Measurements from ENCODE around the gene ABCF2. TPM values are rescaled to one million over a fixed set of nuclear protein-coding genes. Genes with fewer than 3 reads are reported as not detected.
A peak's percentile ranks its signal among the peaks of the same experiment; 100 is the strongest.

Gene ABCF2
- total and polyA plus RNA-seq, 7 experiments from 2014 or later: 17.2 to 47.5 (median 27.7) TPM

DNA sequence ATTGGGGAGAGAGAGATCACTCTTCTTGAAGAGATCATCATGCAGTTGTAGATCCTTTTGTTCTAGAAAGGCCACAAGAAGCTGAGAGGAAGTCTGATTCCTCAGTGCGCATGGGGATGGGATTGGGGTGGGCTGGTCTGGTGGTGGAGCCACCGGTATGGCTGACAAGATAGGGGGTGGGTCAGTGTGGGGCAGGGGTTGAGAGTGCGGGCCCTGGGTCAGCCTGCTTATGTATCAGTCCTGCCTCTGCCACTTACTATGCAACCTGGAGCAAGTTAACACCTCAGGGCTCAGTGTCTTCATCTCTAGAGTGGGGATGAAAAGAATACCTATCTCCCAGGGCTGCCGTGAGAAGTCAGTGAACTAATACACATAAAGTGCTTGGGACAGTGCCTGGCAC, 13.5 kb upstream of the ABCF2 start:
- Histone ChIP-seq H3K9me3 (ENCODE audit: control insufficient read depth in 2 of 3, low read length in 3 of 3) (no peaks in the 10 kb centered on the region), H3K4me1 (ENCODE audit: control insufficient read depth in 2 of 2, insufficient read depth in 2 of 2, low read length in 2 of 2) (peaks cover 22 to 26% of the 10 kb centered on the region in 2 donors), H3K27ac (ENCODE audit: low read depth, low read length) (no peak overlapping the region), H3K27me3 (ENCODE audit: control insufficient read depth in 2 of 2, insufficient read depth in 2 of 2, low read length in 2 of 2) (no peaks in the 10 kb centered on the region), H3K36me3 (ENCODE audit: control insufficient read depth in 2 of 3, insufficient read depth in 3 of 3, low read length in 3 of 3) (peaks cover 3 to 40% (median 5%) of the 10 kb centered on the region in 3 experiments), H3K4me3 (ENCODE audit: low read length) (no peak overlapping the region)
- DNase-seq (no peak), ATAC-seq (no peak)
- CTCF ChIA-PET: no interaction called here
- Mint-ChIP-seq H3K27ac (no peak overlapping the region), H3K4me3 (no peak overlapping the region), H3K27me3 (peaks cover 0 to 7% (median 5%) of the 10 kb centered on the region in 5 donors), H3K4me1 (peaks cover 23 to 29% (median 26%) of the 10 kb centered on the region in 7 donors), H3K9me3 (no peaks in the 10 kb centered on the region), H3K36me3 (peaks cover 2 to 9% (median 5%) of the 10 kb centered on the region in 5 donors)
- intact Hi-C loops (cut with micrococcal nuclease): no loop called here
- POLR2A ChIA-PET: interaction anchor here (1.3 kb wide), 1 partner anchor 13 kb away, joined by 3 read pairs; the partner anchor contains the start of gene ABCF2

DNA sequence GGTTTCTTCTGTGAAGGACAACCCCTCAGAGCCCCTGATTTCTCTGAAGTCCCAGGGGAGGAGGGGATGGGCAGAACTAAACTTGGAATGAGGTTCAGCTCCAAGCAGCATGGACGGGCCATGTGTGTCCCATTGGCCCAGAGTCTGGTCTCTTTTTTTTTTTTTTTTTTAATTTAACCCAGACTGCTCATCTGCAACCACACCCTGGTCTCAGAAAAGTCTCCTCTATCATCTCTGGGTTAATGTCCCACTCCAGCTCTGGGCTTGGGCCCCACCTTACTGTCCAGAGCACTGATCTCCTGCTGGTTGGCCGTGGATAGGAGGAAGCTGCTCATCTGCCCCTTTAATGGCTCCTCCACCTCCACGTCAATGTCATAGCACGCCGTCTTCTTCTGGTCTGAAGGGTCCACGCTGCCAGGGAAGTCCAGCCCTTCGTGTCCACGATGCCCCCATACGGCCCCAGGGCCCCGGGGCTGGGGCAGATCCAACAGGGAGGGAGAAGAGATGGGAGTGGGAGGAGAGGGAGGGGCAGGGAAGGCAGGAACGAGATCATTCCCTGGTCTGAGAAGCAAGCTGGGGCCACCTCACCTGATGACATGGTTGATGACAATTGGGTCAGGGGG, 12.9 kb upstream of the ABCF2 start:
- H3K9me3 ChIP-seq (ENCODE audit: control insufficient read depth in 2 of 3, low read length in 3 of 3): no peaks in the 10 kb centered on the region
- H3K27ac Mint-ChIP-seq: no peak overlapping the region
- peaks cover 2 to 13% (median 5%) of the 10 kb centered on the region in 5 donors for H3K36me3 Mint-ChIP-seq
- H3K9me3 Mint-ChIP-seq: no peaks in the 10 kb centered on the region
- DNase-seq (no peak), ATAC-seq (no peak)
- peaks cover 23 to 30% (median 27%) of the 10 kb centered on the region in 7 donors for H3K4me1 Mint-ChIP-seq
- CTCF ChIA-PET: no interaction called here
- H3K4me3 ChIP-seq (ENCODE audit: low read length): no peak overlapping the region
- intact Hi-C loops (cut with micrococcal nuclease): loop anchor here in 1 of 2 donors (10.0 kb wide), 1 partner anchor 1465 kb away; the partner anchor contains the start of gene ZNF467
- peaks cover 3 to 46% (median 5%) of the 10 kb centered on the region in 3 experiments for H3K36me3 ChIP-seq (ENCODE audit: control insufficient read depth in 2 of 3, insufficient read depth in 3 of 3, low read length in 3 of 3)
- POLR2A ChIA-PET: interaction anchor here (1.3 kb wide), 1 partner anchor 13 kb away, joined by 3 read pairs; the partner anchor contains the start of gene ABCF2
- peaks cover 0 to 5% (median 5%) of the 10 kb centered on the region in 5 donors for H3K27me3 Mint-ChIP-seq
- no peak overlapping the region for H3K27ac ChIP-seq (ENCODE audit: low read depth, low read length)
- no peaks in the 10 kb centered on the region for H3K27me3 ChIP-seq (ENCODE audit: control insufficient read depth in 2 of 2, insufficient read depth in 2 of 2, low read length in 2 of 2)
- no peak overlapping the region for H3K4me3 Mint-ChIP-seq
- H3K4me1 ChIP-seq (ENCODE audit: control insufficient read depth in 2 of 2, insufficient read depth in 2 of 2, low read length in 2 of 2): peaks cover 18 to 22% of the 10 kb centered on the region in 2 donors

DNA sequence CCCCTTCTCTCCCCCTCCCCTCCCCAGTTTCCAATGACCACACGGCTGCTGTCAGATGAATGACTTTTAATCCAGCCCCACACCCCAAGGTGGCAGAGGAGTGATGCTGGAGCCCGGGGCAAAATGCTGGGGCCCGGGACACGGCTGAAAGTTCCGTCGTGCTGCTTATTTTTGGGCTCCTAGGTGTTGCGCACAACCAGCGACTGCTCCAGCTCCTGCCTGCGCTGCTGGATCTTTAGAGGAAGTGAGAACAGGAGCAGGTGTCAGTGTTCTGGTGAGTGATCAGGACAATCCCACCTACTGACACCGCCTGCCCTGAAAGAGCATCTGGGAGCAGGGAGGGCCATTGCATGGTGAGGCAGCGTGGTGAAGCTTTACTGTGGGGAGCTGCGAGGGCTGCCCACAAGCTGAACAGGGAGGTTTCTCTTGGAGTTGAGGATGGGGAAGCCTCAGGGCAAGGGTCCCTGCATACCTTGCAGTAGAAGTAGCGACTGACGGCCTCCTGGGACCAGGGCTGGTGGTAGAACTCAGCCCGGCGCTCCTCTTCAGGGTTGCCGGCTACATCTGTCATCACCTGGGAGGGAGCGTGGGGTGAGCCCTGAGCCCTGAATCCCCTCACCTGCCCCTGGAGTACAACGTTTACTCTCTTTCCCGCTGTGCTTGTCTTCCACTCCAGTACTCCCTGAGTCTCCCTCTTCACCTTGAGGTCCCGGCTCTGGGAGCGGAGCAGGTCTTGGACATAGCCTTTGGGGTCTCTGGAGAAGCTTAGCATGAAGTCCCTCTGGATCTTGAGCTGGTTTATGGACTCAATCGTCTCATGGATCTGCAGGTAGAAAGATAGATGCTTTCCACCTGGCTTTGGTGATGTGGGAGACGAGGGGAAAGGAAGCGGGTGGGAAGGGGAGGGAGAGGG, 12.2 kb upstream of the ABCF2 start:
- Mint-ChIP-seq H3K4me1 (peaks cover 19 to 30% (median 26%) of the 10 kb centered on the region in 7 donors), H3K36me3 (peaks cover 2 to 13% (median 5%) of the 10 kb centered on the region in 5 donors), H3K9me3 (no peaks in the 10 kb centered on the region), H3K4me3 (no peak overlapping the region), H3K27me3 (no peaks in the 10 kb centered on the region), H3K27ac (peak overlapping the region in 1 of 9 donors; percentile 14)
- H3K27me3 ChIP-seq (ENCODE audit: control insufficient read depth in 2 of 2, insufficient read depth in 2 of 2, low read length in 2 of 2): no peaks in the 10 kb centered on the region
- intact Hi-C loops (cut with micrococcal nuclease): loop anchor here in 1 of 2 donors (10.0 kb wide), 1 partner anchor 1464 kb away; the partner anchor contains the start of gene ZNF467
- H3K27ac ChIP-seq (ENCODE audit: low read depth, low read length): no peak overlapping the region
- POLR2A ChIA-PET: interaction anchor here (1.3 kb wide), 1 partner anchor 12 kb away, joined by 3 read pairs; the partner anchor contains the start of gene ABCF2
- ATAC-seq (no peak), DNase-seq (no peak)
- peaks cover 14% of the 10 kb centered on the region in 2 donors for H3K4me1 ChIP-seq (ENCODE audit: control insufficient read depth in 2 of 2, insufficient read depth in 2 of 2, low read length in 2 of 2)
- H3K4me3 ChIP-seq (ENCODE audit: low read length): no peak overlapping the region
- H3K9me3 ChIP-seq (ENCODE audit: control insufficient read depth in 2 of 3, low read length in 3 of 3): no peaks in the 10 kb centered on the region
- CTCF ChIA-PET: no interaction called here
- H3K36me3 ChIP-seq (ENCODE audit: control insufficient read depth in 2 of 3, insufficient read depth in 3 of 3, low read length in 3 of 3): peaks cover 3 to 46% (median 5%) of the 10 kb centered on the region in 3 experiments

DNA sequence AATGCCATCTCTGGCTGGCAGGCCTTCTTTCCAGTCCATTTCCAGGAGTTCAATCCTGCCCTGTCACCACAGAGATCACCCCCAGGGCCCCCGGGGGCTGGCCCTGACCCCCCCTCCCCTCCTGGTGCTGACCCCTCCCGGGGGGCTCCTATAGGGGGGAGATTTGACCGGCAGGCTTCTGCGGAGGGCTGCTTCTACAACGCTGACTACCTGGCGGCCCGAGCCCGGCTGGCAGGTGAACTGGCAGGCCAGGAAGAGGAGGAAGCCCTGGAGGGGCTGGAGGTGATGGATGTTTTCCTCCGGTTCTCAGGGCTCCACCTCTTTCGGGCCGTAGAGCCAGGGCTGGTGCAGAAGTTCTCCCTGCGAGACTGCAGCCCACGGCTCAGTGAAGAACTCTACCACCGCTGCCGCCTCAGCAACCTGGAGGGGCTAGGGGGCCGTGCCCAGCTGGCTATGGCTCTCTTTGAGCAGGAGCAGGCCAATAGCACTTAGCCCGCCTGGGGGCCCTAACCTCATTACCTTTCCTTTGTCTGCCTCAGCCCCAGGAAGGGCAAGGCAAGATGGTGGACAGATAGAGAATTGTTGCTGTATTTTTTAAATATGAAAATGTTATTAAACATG, 11.3 kb upstream of the ABCF2 start:
- Histone ChIP-seq H3K9me3 (ENCODE audit: control insufficient read depth in 2 of 3, low read length in 3 of 3) (no peaks in the 10 kb centered on the region), H3K4me1 (ENCODE audit: control insufficient read depth in 2 of 2, insufficient read depth in 2 of 2, low read length in 2 of 2) (peaks cover 16 to 17% of the 10 kb centered on the region in 2 donors), H3K36me3 (ENCODE audit: control insufficient read depth in 2 of 3, insufficient read depth in 3 of 3, low read length in 3 of 3) (peaks cover 3 to 46% (median 5%) of the 10 kb centered on the region in 3 experiments), H3K27ac (ENCODE audit: low read depth, low read length) (no peak overlapping the region), H3K4me3 (ENCODE audit: low read length) (no peak overlapping the region), H3K27me3 (ENCODE audit: control insufficient read depth in 2 of 2, insufficient read depth in 2 of 2, low read length in 2 of 2) (no peaks in the 10 kb centered on the region)
- H3K27me3 Mint-ChIP-seq: no peaks in the 10 kb centered on the region
- CTCF ChIA-PET: no interaction called here
- H3K9me3 Mint-ChIP-seq: no peaks in the 10 kb centered on the region
- intact Hi-C loops (cut with micrococcal nuclease): loop anchor here in 1 of 2 donors (10.0 kb wide), 1 partner anchor 1463 kb away; the partner anchor contains the start of gene ZNF467
- ATAC-seq (no peak), DNase-seq (no peak)
- POLR2A ChIA-PET: no interaction called here
- H3K4me1 Mint-ChIP-seq: peaks cover 19 to 30% (median 26%) of the 10 kb centered on the region in 7 donors
- H3K36me3 Mint-ChIP-seq: peaks cover 2 to 13% (median 5%) of the 10 kb centered on the region in 5 donors
- no peak overlapping the region for H3K27ac Mint-ChIP-seq
- H3K4me3 Mint-ChIP-seq: no peak overlapping the region

DNA sequence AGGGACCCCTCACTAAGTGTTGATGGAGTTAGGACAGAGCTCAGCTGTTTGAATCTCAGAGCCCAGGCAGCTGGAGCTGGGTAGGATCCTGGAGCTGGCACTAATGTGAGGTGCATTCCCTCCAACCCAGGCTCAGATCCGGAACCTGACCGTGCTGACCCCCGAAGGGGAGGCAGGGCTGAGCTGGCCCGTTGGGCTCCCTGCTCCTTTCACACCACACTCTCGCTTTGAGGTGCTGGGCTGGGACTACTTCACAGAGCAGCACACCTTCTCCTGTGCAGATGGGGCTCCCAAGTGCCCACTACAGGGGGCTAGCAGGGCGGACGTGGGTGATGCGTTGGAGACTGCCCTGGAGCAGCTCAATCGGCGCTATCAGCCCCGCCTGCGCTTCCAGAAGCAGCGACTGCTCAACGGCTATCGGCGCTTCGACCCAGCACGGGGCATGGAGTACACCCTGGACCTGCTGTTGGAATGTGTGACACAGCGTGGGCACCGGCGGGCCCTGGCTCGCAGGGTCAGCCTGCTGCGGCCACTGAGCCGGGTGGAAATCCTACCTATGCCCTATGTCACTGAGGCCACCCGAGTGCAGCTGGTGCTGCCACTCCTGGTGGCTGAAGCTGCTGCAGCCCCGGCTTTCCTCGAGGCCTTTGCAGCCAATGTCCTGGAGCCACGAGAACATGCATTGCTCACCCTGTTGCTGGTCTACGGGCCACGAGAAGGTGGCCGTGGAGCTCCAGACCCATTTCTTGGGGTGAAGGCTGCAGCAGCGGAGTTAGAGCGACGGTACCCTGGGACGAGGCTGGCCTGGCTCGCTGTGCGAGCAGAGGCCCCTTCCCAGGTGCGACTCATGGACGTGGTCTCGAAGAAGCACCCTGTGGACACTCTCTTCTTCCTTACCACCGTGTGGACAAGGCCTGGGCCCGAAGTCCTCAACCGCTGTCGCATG, 10.5 kb upstream of the ABCF2 start:
- intact Hi-C loops (cut with micrococcal nuclease): loop anchor here in 1 of 2 donors (10.0 kb wide), 1 partner anchor 1463 kb away; the partner anchor contains the start of gene ZNF467
- H3K36me3 ChIP-seq (ENCODE audit: control insufficient read depth in 2 of 3, insufficient read depth in 3 of 3, low read length in 3 of 3): peaks cover 3 to 49% (median 5%) of the 10 kb centered on the region in 3 experiments
- H3K4me3 ChIP-seq (ENCODE audit: low read length): no peak overlapping the region
- H3K4me3 Mint-ChIP-seq: no peak overlapping the region
- no peaks in the 10 kb centered on the region for H3K9me3 ChIP-seq (ENCODE audit: control insufficient read depth in 2 of 3, low read length in 3 of 3)
- POLR2A ChIA-PET: no interaction called here
- peaks cover 12 to 13% of the 10 kb centered on the region in 2 donors for H3K4me1 ChIP-seq (ENCODE audit: control insufficient read depth in 2 of 2, insufficient read depth in 2 of 2, low read length in 2 of 2)
- no peaks in the 10 kb centered on the region for H3K27me3 ChIP-seq (ENCODE audit: control insufficient read depth in 2 of 2, insufficient read depth in 2 of 2, low read length in 2 of 2)
- H3K27me3 Mint-ChIP-seq: no peaks in the 10 kb centered on the region
- CTCF ChIA-PET: interaction anchor here (0.5 to 0.7 kb wide), 2 partner anchors 75 to 131 kb away, joined by 3 read pairs; no protein-coding TSS in a partner anchor
- H3K27ac Mint-ChIP-seq: no peak overlapping the region
- H3K9me3 Mint-ChIP-seq: no peaks in the 10 kb centered on the region
- ATAC-seq (no peak), DNase-seq (no peak)
- peaks cover 3 to 13% (median 5%) of the 10 kb centered on the region in 5 donors for H3K36me3 Mint-ChIP-seq
- H3K27ac ChIP-seq (ENCODE audit: low read depth, low read length): no peak overlapping the region
- peaks cover 16 to 28% (median 24%) of the 10 kb centered on the region in 7 donors for H3K4me1 Mint-ChIP-seq

Data from naive thymus-derived CD4-positive, alpha-beta T cell (primary cell).